ENCODE results near the gene DENND1B. TPM values are rescaled to one million over a fixed set of nuclear protein-coding genes. Genes with fewer than 3 reads are reported as not detected.

DENND1B gene
- total RNA-seq, 1 experiment from 2014 or later: 14.1 TPM

- Histone ChIP-seq H2AFZ (no peak overlapping the region), H3K79me2 (ENCODE audit: low read depth) (no peaks in the 10 kb centered on the region), H3F3A (ENCODE audit: insufficient read depth, low read depth) (no peaks in the 10 kb centered on the region), H3K27me3 (ENCODE audit: insufficient read depth, low read depth) (no peaks in the 10 kb centered on the region), H4K20me1 (ENCODE audit: insufficient read depth) (no peaks in the 10 kb centered on the region), H3K4me3 (no peak overlapping the region), H3K27ac (no peak overlapping the region), H3K4me1 (replicated peaks; ENCODE audit: insufficient read depth) (no peaks in the 10 kb centered on the region), H3K4me2 (no peak overlapping the region), H3K36me3 (ENCODE audit: low read depth) (no peaks in the 10 kb centered on the region), H3K9me2 (ENCODE audit: insufficient read depth) (no peaks in the 10 kb centered on the region), H3K9me3 (ENCODE audit: insufficient read depth, low read depth) (no peaks in the 10 kb centered on the region; the same call in 1 of the 2 replicates)
- intact Hi-C loops (cut with micrococcal nuclease; ENCODE audit: unreplicated experiment): no loop called here
- ChIA-PET CTCF (no interaction called here), POLR2A (ENCODE audit: unreplicated experiment) (no interaction called here)
- TF ChIP-seq CTCF (conservative IDR thresholded peaks at IDR 0.05): no peak
- no peak for TF ChIP-seq EZH2 (IDR thresholded peaks at IDR 0.05; ENCODE audit: low read depth)
- BruUV-seq (replicated peaks): no TSS peak
- DNase-seq: no peak
These were observed 103.4 kb downstream of the DENND1B start for GRCh38 chr1:197671920-197672319.

GRCh38 chr1:197671140-197671539, 104.1 kb downstream of the DENND1B start:
- CTCF ChIA-PET: no interaction called here
- H3K36me3 ChIP-seq (ENCODE audit: low read depth): no peaks in the 10 kb centered on the region
- H3K27me3 ChIP-seq (ENCODE audit: insufficient read depth, low read depth): no peaks in the 10 kb centered on the region

GRCh38 chr1:197666769-197667285, 108.5 kb downstream of the DENND1B start:
- Histone ChIP-seq H4K20me1 (ENCODE audit: insufficient read depth) (no peaks in the 10 kb centered on the region), H3K4me3 (no peak overlapping the region), H3K27me3 (ENCODE audit: insufficient read depth, low read depth) (no peaks in the 10 kb centered on the region), H3K4me2 (no peak overlapping the region), H2AFZ (no peak overlapping the region), H3K27ac (no peak overlapping the region), H3K4me1 (replicated peaks; ENCODE audit: insufficient read depth) (no peaks in the 10 kb centered on the region), H3K36me3 (ENCODE audit: low read depth) (no peaks in the 10 kb centered on the region), H3K9me3 (ENCODE audit: insufficient read depth, low read depth) (no peaks in the 10 kb centered on the region; the same call in 1 of the 2 replicates), H3K9me2 (ENCODE audit: insufficient read depth) (no peaks in the 10 kb centered on the region), H3F3A (ENCODE audit: insufficient read depth, low read depth) (no peaks in the 10 kb centered on the region), H3K79me2 (ENCODE audit: low read depth) (no peaks in the 10 kb centered on the region)
- no peak for TF ChIP-seq EZH2 (IDR thresholded peaks at IDR 0.05; ENCODE audit: low read depth)
- no peak for DNase-seq
- CTCF ChIA-PET: no interaction called here
- intact Hi-C loops (cut with micrococcal nuclease; ENCODE audit: unreplicated experiment): no loop called here
- POLR2A ChIA-PET (ENCODE audit: unreplicated experiment): no interaction called here
- BruUV-seq (replicated peaks): no TSS peak

More at GRCh38 chr1:197671140-197671539, 104.1 kb downstream of the DENND1B start:
- Histone ChIP-seq H3K4me1 (replicated peaks; ENCODE audit: insufficient read depth) (no peaks in the 10 kb centered on the region), H3K4me2 (no peak overlapping the region), H4K20me1 (ENCODE audit: insufficient read depth) (no peaks in the 10 kb centered on the region), H3K27ac (no peak overlapping the region), H3K4me3 (no peak overlapping the region), H3K9me2 (ENCODE audit: insufficient read depth) (no peaks in the 10 kb centered on the region), H3K79me2 (ENCODE audit: low read depth) (no peaks in the 10 kb centered on the region), H3K9me3 (ENCODE audit: insufficient read depth, low read depth) (no peaks in the 10 kb centered on the region; the same call in 1 of the 2 replicates), H3F3A (ENCODE audit: insufficient read depth, low read depth) (no peaks in the 10 kb centered on the region), H2AFZ (no peak overlapping the region)
- POLR2A ChIA-PET (ENCODE audit: unreplicated experiment): interaction anchor here (0.6 kb wide), 1 partner anchor 486 kb away, joined by 4 read pairs; the partner anchor contains the start of gene NEK7
- TF ChIP-seq EZH2 (IDR thresholded peaks at IDR 0.05; ENCODE audit: low read depth) (no peak), CTCF (conservative IDR thresholded peaks at IDR 0.05) (no peak)
- DNase-seq: no peak
- intact Hi-C loops (cut with micrococcal nuclease; ENCODE audit: unreplicated experiment): no loop called here
- no TSS peak for BruUV-seq (replicated peaks)

- Histone ChIP-seq H3K4me1 (replicated peaks; ENCODE audit: insufficient read depth) (no peaks in the 10 kb centered on the region), H4K20me1 (ENCODE audit: insufficient read depth) (no peaks in the 10 kb centered on the region), H3K4me2 (no peak overlapping the region), H3K79me2 (ENCODE audit: low read depth) (no peaks in the 10 kb centered on the region), H2AFZ (no peak overlapping the region), H3F3A (ENCODE audit: insufficient read depth, low read depth) (no peaks in the 10 kb centered on the region), H3K9me2 (ENCODE audit: insufficient read depth) (no peaks in the 10 kb centered on the region), H3K36me3 (ENCODE audit: low read depth) (no peaks in the 10 kb centered on the region), H3K27me3 (ENCODE audit: insufficient read depth, low read depth) (no peaks in the 10 kb centered on the region), H3K4me3 (no peak overlapping the region), H3K9me3 (ENCODE audit: insufficient read depth, low read depth) (no peaks in the 10 kb centered on the region), H3K27ac (no peak overlapping the region)
- ChIA-PET POLR2A (ENCODE audit: unreplicated experiment) (no interaction called here), CTCF (no interaction called here)
- no peak for TF ChIP-seq CTCF (conservative IDR thresholded peaks at IDR 0.05)
- TF ChIP-seq EZH2 (IDR thresholded peaks at IDR 0.05; ENCODE audit: low read depth): no peak
- no peak for DNase-seq
- BruUV-seq (replicated peaks): no TSS peak
- intact Hi-C loops (cut with micrococcal nuclease; ENCODE audit: unreplicated experiment): no loop called here
These were observed 110.9 kb downstream of the DENND1B start for GRCh38 chr1:197664391-197664790.
